ENCODE measurements around the gene SMTN.

- no peak for TF ChIP-seq CTCF (IDR thresholded peaks at IDR 0.05)
- no peak for TF ChIP-seq GABPA (IDR thresholded peaks at IDR 0.05; ENCODE audit: low read depth)
- no peak for TF ChIP-seq FOXM1 (IDR thresholded peaks at IDR 0.05; ENCODE audit: low read depth)
- TF ChIP-seq RXRA (IDR thresholded peaks at IDR 0.05; ENCODE audit: borderline replicate concordance, low read depth), result no peak
- TF ChIP-seq ZBTB33 (IDR thresholded peaks at IDR 0.05; ENCODE audit: borderline replicate concordance, low read depth), result no peak
- no peak for TF ChIP-seq USF2 (IDR thresholded peaks at IDR 0.05; ENCODE audit: borderline replicate concordance, low read depth, low read length)
- TF ChIP-seq REST (IDR thresholded peaks at IDR 0.05; ENCODE audit: low read depth, low read length), result no peak
Measured at GRCh38 chr22:31140746-31141145, 59.6 kb downstream of the SMTN start.

All from SK-N-SH (cell line).